Stimulated activated naive CD8-positive, alpha-beta T cell treated with anti-CD3 and anti-CD28 coated beads, Interleukin-15, amount 100 ng/mL, for 72 hours (primary cell): Measurements from ENCODE around the gene EPHA6.
"Not testable (repeated sequence)": the region's sequence is repeated elsewhere in the genome, so short reads cannot be mapped to it uniquely, and the experiment has no call there.

Experiments
- ATAC-seq: fragments of 150-1000 bp; cut with Tn5 transposase; 2 replicates; pipeline ENCODE4 v1.10.0; 2021; ENCODE audit warnings: mild to moderate bottlenecking, moderate library complexity
- DNase-seq, 2 donors: peaks; one replicate each; pipeline ENCODE4 v3.0.0; 2021 to 2022
- H3K27ac Mint-ChIP-seq, 2 donors: one replicate each; pipeline ENCODE4 v1.8.0; 2022; ENCODE audit warnings: mild to moderate bottlenecking in 2 of 2, mixed read lengths in 2 of 2, moderate library complexity in 2 of 2
- H3K27me3 Mint-ChIP-seq: one replicate; pipeline ENCODE4 v1.8.0; 2022; ENCODE audit warnings: mixed read lengths
- H3K4me1 Mint-ChIP-seq: one replicate; pipeline ENCODE4 v1.8.0; 2022; ENCODE audit warnings: mild to moderate bottlenecking, mixed read lengths
- H3K4me3 Mint-ChIP-seq, 2 donors: one replicate each; pipeline ENCODE4 v1.8.0; 2022; ENCODE audit warnings: mild to moderate bottlenecking in 2 of 2, mixed read lengths in 2 of 2, moderate library complexity in 1 of 2
- H3K9me3 Mint-ChIP-seq, 2 donors: one replicate each; pipeline ENCODE4 v1.8.0; 2022; ENCODE audit warnings: mixed read lengths in 2 of 2

The EPHA6 gene

GRCh38 chr3:97552186-97552585, 737.8 kb downstream of the EPHA6 start:
- DNase-seq (no peak), ATAC-seq (no peak)
- no peak overlapping the region for H3K27ac Mint-ChIP-seq
- no peaks in the 10 kb centered on the region for H3K4me1 Mint-ChIP-seq
- H3K4me3 Mint-ChIP-seq: no peak overlapping the region
- peaks cover 1 to 4% of the 10 kb centered on the region in 2 donors for H3K9me3 Mint-ChIP-seq
- no peaks in the 10 kb centered on the region for H3K27me3 Mint-ChIP-seq

DNA sequence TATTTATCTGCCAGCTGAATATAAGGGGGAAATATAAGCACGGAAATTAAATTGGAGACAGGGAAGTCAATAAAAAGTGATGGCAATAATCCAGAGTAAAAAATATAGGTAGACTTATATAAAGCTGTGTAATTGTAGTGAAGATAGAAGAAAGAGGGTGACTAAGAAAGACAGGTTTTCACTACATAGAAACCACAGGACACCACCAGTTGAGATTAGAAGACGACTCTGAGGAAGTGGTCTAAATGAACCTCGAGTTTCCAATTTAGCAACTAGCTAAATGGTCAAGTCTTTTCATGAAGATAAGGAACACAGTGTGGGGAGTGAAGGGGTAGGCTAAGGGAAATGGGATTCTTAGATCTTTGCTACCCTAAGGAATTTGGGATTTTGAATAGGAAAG, 761.3 kb downstream of the EPHA6 start:
- Mint-ChIP-seq H3K9me3 (no peaks in the 10 kb centered on the region), H3K27ac (no peak overlapping the region), H3K27me3 (no peaks in the 10 kb centered on the region), H3K4me3 (no peak overlapping the region), H3K4me1 (no peaks in the 10 kb centered on the region)
- DNase-seq (no peak), ATAC-seq (no peak)

DNA sequence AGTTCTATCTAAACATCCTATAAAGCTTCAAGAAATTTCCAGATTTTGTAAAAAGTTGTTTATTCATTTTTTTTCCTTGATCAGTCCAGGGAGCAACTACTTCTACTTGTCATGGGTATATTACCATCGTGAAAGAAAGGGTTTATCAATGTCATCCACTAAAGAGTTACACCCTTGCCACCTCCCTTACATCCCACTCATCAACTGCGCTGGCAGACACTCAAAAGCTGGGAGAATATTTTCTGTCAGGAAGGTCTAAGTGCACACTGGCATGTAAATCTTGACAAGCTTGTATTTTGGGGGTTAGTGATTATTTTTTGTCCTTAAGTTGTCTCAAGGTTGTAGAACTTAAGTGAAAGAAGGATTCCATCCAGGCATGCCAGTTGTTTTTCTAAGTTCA, 761.8 kb downstream of the EPHA6 start:
- Mint-ChIP-seq H3K4me1 (no peaks in the 10 kb centered on the region), H3K27me3 (no peaks in the 10 kb centered on the region), H3K4me3 (no peak overlapping the region), H3K27ac (no peak overlapping the region), H3K9me3 (no peaks in the 10 kb centered on the region)
- no peak for DNase-seq
- no peak for ATAC-seq

GRCh38 chr3:97579365-97579764, 765.0 kb downstream of the EPHA6 start:
- Mint-ChIP-seq H3K9me3 (no peaks in the 10 kb centered on the region), H3K27me3 (no peaks in the 10 kb centered on the region), H3K4me3 (no peak overlapping the region), H3K27ac (no peak overlapping the region), H3K4me1 (no peaks in the 10 kb centered on the region)
- DNase-seq: no peak
- no peak for ATAC-seq

DNA sequence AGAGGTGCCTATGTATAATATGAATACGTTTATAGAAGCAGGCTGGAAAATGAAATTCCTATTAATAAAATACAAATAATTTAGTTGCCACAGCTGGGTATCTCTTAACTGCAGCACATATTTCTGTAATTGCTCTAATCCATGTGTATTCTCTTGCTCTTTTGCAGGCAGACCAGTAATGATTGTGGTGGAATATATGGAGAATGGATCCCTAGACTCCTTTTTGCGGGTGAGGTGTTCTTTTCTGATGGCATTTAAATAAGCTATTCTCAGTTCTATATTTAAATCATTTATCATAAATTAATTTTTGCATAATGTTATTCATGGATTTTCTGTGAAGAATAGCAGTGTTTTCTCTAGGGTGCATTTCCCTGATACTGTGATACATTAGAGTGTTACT, 796.2 kb downstream of the EPHA6 start:
- no peaks in the 10 kb centered on the region for H3K27me3 Mint-ChIP-seq
- no peak for ATAC-seq
- no peaks in the 10 kb centered on the region for H3K9me3 Mint-ChIP-seq
- no peak overlapping the region for H3K27ac Mint-ChIP-seq
- no peak for DNase-seq
- H3K4me1 Mint-ChIP-seq: no peaks in the 10 kb centered on the region
- no peak overlapping the region for H3K4me3 Mint-ChIP-seq

DNA sequence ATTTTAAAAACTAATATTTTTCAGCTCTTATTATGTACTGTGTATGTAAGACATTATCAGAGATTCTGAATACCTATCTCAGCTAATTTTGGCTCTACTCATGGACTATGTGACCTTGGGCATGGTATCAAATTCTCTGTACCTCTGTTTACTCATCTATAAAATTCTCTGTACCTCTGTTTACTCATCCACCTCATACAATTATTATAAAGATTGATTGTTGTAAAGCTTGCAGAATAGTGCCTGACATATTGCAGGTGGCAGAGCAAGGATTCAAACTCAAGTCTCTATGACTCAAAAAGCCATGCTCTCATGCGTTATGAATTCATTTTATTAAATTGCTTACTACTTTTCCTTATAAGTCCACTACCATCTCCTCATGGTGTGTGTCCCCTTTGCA, 798.2 kb downstream of the EPHA6 start:
- no peaks in the 10 kb centered on the region for H3K4me1 Mint-ChIP-seq
- no peak overlapping the region for H3K27ac Mint-ChIP-seq
- no peaks in the 10 kb centered on the region for H3K9me3 Mint-ChIP-seq
- ATAC-seq: no peak
- H3K27me3 Mint-ChIP-seq: no peaks in the 10 kb centered on the region
- H3K4me3 Mint-ChIP-seq: no peak overlapping the region
- DNase-seq: no peak

DNA sequence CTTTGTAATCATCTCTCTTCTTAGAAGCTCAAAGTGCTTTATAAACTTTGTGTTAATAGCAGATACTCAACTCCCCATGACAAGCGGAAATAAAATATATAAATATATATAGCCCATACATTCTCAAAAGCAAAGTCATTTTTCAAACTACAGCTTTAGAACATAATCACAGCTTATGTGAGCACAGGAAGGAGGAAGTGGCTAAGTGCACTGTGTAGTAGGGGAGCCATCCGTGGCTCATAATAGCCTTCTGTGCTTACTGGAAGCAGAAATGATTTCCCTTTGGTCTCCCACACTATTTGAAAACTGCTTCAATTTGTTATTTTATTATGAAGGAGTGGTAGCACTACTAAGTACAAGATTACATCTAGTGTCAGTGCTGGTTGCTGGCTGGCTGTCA, 798.7 kb downstream of the EPHA6 start:
- H3K27ac Mint-ChIP-seq: no peak overlapping the region
- H3K4me1 Mint-ChIP-seq: no peaks in the 10 kb centered on the region
- DNase-seq: no peak
- ATAC-seq: no peak
- no peaks in the 10 kb centered on the region for H3K27me3 Mint-ChIP-seq
- H3K4me3 Mint-ChIP-seq: no peak overlapping the region
- H3K9me3 Mint-ChIP-seq: no peaks in the 10 kb centered on the region

DNA sequence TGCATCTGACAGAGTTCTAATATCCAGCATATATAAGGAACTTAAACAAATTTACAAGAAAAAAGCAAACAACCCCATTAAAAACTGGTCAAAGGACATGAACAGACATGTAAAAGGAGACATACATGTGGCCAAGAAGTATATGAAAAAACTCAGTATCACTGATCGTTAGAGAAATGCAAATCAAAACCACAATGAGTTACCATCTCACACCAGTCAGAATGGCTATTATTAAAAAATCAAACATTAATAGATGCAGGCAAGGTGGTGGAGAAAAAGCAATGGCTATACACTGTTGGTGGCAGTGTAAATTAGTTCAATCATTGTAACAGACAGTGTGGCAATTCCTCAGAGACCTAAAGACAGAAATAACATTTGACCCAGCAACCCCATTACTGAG, 806.1 kb downstream of the EPHA6 start:
- H3K4me1 Mint-ChIP-seq, H3K27ac Mint-ChIP-seq, H3K4me3 Mint-ChIP-seq, H3K27me3 Mint-ChIP-seq, ATAC-seq, DNase-seq, H3K9me3 Mint-ChIP-seq: not testable (repeated sequence)

- Mint-ChIP-seq H3K27me3 (no peaks in the 10 kb centered on the region), H3K27ac (no peak overlapping the region), H3K4me3 (no peak overlapping the region), H3K4me1 (no peaks in the 10 kb centered on the region), H3K9me3 (peaks cover 0 to 4% of the 10 kb centered on the region in 2 donors)
- no peak for ATAC-seq
- no peak for DNase-seq
These were observed 822.1 kb downstream of the EPHA6 start for GRCh38 chr3:97636465-97636864.

DNA sequence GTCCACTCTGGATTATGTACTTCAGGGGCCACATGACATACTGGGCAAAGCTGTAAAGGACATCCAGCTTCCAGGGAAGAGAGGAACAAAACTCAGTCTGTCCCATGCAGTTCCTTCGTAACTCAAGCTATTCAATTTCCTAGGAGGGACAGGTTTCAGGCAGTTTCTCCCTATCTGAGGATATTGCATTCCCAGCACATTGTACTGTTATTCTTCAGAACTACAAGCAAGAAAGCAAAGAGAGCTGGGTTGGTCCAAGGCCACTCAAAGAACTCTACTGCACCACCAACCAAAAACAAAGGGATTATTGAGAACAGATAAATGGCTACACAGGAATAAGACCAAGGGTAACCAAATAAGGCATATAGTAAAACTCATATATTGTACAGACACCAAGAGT, 832.5 kb downstream of the EPHA6 start:
- H3K9me3 Mint-ChIP-seq: no peaks in the 10 kb centered on the region
- H3K27me3 Mint-ChIP-seq: no peaks in the 10 kb centered on the region
- H3K4me1 Mint-ChIP-seq: no peaks in the 10 kb centered on the region
- ATAC-seq (no peak), DNase-seq (no peak)
- H3K4me3 Mint-ChIP-seq: no peak overlapping the region
- H3K27ac Mint-ChIP-seq: no peak overlapping the region

DNA sequence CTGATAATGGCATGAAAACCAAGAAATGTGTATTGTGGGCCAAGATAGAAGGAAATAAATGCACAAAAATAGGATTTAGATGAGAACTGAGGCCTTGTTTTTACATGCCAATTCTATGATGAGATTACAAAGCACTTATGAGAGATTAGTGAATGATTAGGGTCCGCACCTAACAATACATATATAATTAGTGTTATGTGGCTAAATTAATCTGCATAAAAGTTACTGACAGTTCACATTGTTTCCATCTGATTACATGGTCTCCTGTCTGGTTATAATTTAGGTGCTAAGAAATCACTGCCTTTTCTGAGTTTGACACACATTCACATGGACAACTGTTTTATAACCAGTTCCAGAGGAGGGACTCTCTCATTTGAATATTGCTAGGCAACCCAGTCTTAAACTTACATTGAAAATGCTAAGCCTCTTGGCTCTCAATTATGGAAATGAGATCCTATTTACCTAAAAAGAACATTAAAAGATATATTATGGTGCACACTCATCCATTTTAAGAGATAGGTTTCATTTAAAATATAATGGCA, 833.1 kb downstream of the EPHA6 start:
- no peaks in the 10 kb centered on the region for H3K4me1 Mint-ChIP-seq
- H3K4me3 Mint-ChIP-seq: no peak overlapping the region
- DNase-seq (no peak), ATAC-seq (no peak)
- H3K27me3 Mint-ChIP-seq: no peaks in the 10 kb centered on the region
- H3K27ac Mint-ChIP-seq: no peak overlapping the region
- no peaks in the 10 kb centered on the region for H3K9me3 Mint-ChIP-seq

GRCh38 chr3:97655971-97656370, 841.6 kb downstream of the EPHA6 start:
- H3K9me3 Mint-ChIP-seq: no peaks in the 10 kb centered on the region
- DNase-seq: no peak
- H3K27me3 Mint-ChIP-seq: no peaks in the 10 kb centered on the region
- no peak for ATAC-seq
- no peaks in the 10 kb centered on the region for H3K4me1 Mint-ChIP-seq
- H3K27ac Mint-ChIP-seq: no peak overlapping the region
- no peak overlapping the region for H3K4me3 Mint-ChIP-seq

- Mint-ChIP-seq H3K9me3 (no peaks in the 10 kb centered on the region), H3K4me3 (no peak overlapping the region), H3K27ac (peak overlapping the region in 1 of 2 donors; percentile 31)
These were observed 842.2 kb downstream of the EPHA6 start for GRCh38 chr3:97656638-97657037.

DNA sequence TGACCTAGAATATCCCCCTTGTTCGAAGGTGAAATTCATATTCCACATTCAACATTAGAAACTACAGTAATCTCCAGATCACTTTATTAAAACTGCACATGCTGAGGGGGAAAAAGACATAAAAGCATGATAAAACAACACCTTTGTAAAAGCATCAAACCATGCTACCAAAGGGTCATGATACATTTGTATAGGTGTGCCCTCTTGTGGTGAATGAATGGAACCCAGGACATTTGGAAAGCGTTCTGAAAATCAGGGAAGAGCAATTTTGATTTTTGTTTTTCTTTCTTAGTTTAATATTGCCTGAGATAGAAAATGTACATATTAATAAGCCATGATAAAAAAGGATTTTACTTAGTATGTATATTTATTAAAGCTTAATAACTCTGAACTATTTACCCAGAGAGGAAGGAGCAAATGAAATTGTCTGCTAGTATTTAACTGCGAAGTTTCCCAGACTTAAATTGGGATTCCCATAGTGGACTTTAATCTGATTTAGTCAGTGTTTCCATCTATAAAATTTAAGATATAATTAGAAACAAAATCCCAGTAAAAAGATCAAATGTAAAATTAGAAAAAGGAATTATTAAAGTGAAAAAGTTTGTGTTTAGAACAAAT, 844.4 kb downstream of the EPHA6 start:
- ATAC-seq (no peak), DNase-seq (no peak)
- no peaks in the 10 kb centered on the region for H3K9me3 Mint-ChIP-seq
- H3K4me3 Mint-ChIP-seq: no peak overlapping the region
- no peaks in the 10 kb centered on the region for H3K27me3 Mint-ChIP-seq
- no peaks in the 10 kb centered on the region for H3K4me1 Mint-ChIP-seq
- no peak overlapping the region for H3K27ac Mint-ChIP-seq

More at GRCh38 chr3:97656638-97657037, 842.2 kb downstream of the EPHA6 start:
- no peak for ATAC-seq
- no peak for DNase-seq
- H3K4me1 Mint-ChIP-seq: no peaks in the 10 kb centered on the region
- H3K27me3 Mint-ChIP-seq: no peaks in the 10 kb centered on the region

DNA sequence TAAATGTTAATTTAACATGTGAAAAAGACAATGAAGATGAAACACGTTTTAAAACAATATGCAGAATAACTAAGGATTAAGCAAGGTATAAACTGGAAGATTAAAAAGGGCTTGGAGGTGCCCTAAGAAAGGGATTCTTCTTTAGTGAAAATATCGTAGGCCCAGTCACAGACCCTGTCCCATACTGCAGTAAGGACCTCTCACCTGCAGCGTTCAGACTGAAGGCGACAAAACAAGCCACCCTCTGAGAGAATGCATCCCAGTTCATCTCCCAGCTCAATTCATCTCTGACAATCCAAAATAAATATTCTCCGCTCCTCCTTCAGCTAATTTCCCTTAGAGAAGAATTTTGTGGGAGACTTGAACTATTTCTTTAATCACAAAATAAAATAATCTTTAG, 847.9 kb downstream of the EPHA6 start:
- Mint-ChIP-seq H3K4me3 (no peak overlapping the region), H3K27ac (no peak overlapping the region), H3K27me3 (peaks cover 9% of the 10 kb centered on the region)

GRCh38 chr3:97662762-97663161, 848.4 kb downstream of the EPHA6 start:
- Mint-ChIP-seq H3K4me3 (no peak overlapping the region), H3K27me3 (peaks cover 9% of the 10 kb centered on the region), H3K4me1 (no peaks in the 10 kb centered on the region), H3K27ac (no peak overlapping the region), H3K9me3 (peaks cover 4 to 11% of the 10 kb centered on the region in 2 donors)
- DNase-seq: no peak
- no peak for ATAC-seq

More for the DNA sequence above, 847.9 kb downstream of the EPHA6 start:
- Mint-ChIP-seq H3K4me1 (no peaks in the 10 kb centered on the region), H3K9me3 (peaks cover 4 to 11% of the 10 kb centered on the region in 2 donors)
- no peak for DNase-seq
- no peak for ATAC-seq

DNA sequence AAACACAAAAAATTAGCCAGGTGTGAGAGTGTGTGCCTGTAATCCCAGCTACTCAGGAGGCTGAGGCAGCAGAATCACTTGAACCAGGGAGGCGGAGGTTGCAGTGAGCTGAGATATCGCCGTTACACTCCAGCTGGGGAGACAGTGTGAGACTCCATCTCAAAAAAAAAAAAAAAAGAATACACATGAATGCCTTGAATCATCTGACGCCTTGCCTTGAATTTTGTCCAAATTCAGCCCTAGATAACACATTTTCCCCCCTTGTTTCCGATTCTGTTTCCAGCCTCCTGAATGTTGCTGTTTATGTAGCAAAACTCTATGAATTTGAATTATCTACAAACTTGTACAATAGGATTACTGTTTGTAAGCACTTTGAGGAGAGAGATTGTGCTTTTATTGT, 851.5 kb downstream of the EPHA6 start:
- H3K4me1 Mint-ChIP-seq: no peaks in the 10 kb centered on the region
- peaks cover 9% of the 10 kb centered on the region for H3K27me3 Mint-ChIP-seq
- H3K27ac Mint-ChIP-seq: no peak overlapping the region
- DNase-seq (no peak), ATAC-seq (no peak)
- no peak overlapping the region for H3K4me3 Mint-ChIP-seq
- H3K9me3 Mint-ChIP-seq: peaks cover 4 to 11% of the 10 kb centered on the region in 2 donors
